Keratinocyte (primary cell): ENCODE results near the gene CCS.

Experiments
- EZH2 ChIP-seq: IDR thresholded peaks from one replicate; pipeline ENCODE4 v1.6.1; 2012; ENCODE audit warnings: inconsistent platforms, mild to moderate bottlenecking, low read length, moderate library complexity
- TF ChIP-seq, protein P1 (sequence below), 3 experiments: IDR thresholded peaks in 1 of 3; conservative IDR thresholded peaks in 1 of 3; optimal IDR thresholded peaks in 1 of 3; 2 replicates in 2 of 3; 3 replicates in 1 of 3; pipeline versions ENCODE3 to v1.5.1; 2011; ENCODE audit warnings: low read length in 3 of 3, mild to moderate bottlenecking in 3 of 3, moderate library complexity in 2 of 3, control low read depth in 1 of 3, inconsistent platforms in 1 of 3; ENCODE audit not compliant: insufficient read depth in 2 of 3; ENCODE audit errors: extremely low read depth in 1 of 3

GRCh38 chr11:66563832-66564231 is 29.2 kb upstream of the CCS start:
- TF ChIP-seq, protein P1, sequence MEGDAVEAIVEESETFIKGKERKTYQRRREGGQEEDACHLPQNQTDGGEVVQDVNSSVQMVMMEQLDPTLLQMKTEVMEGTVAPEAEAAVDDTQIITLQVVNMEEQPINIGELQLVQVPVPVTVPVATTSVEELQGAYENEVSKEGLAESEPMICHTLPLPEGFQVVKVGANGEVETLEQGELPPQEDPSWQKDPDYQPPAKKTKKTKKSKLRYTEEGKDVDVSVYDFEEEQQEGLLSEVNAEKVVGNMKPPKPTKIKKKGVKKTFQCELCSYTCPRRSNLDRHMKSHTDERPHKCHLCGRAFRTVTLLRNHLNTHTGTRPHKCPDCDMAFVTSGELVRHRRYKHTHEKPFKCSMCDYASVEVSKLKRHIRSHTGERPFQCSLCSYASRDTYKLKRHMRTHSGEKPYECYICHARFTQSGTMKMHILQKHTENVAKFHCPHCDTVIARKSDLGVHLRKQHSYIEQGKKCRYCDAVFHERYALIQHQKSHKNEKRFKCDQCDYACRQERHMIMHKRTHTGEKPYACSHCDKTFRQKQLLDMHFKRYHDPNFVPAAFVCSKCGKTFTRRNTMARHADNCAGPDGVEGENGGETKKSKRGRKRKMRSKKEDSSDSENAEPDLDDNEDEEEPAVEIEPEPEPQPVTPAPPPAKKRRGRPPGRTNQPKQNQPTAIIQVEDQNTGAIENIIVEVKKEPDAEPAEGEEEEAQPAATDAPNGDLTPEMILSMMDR (optimal IDR thresholded peaks at IDR 0.05 in 1 of 3, IDR thresholded peaks at IDR 0.05 in 1 of 3, conservative IDR thresholded peaks at IDR 0.05 in 1 of 3; ENCODE audit: extremely low read depth in 1 of 3, insufficient read depth in 2 of 3, low read length in 3 of 3), result no peak
- no peak for TF ChIP-seq EZH2
